Esophagus squamous epithelium (tissue), 5 donors: ENCODE data around the gene GREB1L. TPM values are rescaled to one million over a fixed set of nuclear protein-coding genes. Genes with fewer than 3 reads are reported as not detected.

ENCODE experiments used
- DNase-seq: peaks from one replicate; lab custom pipeline; 2025; lab: John Stamatoyannopoulos, UW
- H3K27ac ChIP-seq, 4 donors: fragments of 200-600 bp; sonication (generic); one replicate each; pipeline ENCODE4 v1.5.1; 2016 to 2019; ENCODE audit warnings: mild to moderate bottlenecking in 1 of 4
- H3K27me3 ChIP-seq, 4 donors: fragments of 200-600 bp; sonication (generic); 1 replicate in 3 of 4; 2 replicates in 1 of 4; pipeline versions ENCODE4 v1.5.1 to v1.6.0; 2017 to 2021; ENCODE audit warnings: antibody characterized with exemption in 1 of 4
- H3K36me3 ChIP-seq, 3 donors: fragments of 200-600 bp; sonication (generic); one replicate each; pipeline ENCODE4 v1.5.1; 2016 to 2019
- H3K4me1 ChIP-seq, 3 donors: fragments of 200-600 bp; sonication (generic); one replicate each; pipeline ENCODE4 v1.5.1; 2017 to 2019
- H3K4me3 ChIP-seq, 4 donors: fragments of 200-600 bp; sonication (generic); 1 replicate in 3 of 4; 2 replicates in 1 of 4; pipeline ENCODE4 v1.5.1; 2016 to 2019; ENCODE audit warnings: mild to moderate bottlenecking in 2 of 4, moderate library complexity in 1 of 4
- H3K9me3 ChIP-seq, 3 donors: fragments of 200-600 bp; sonication (generic); one replicate each; pipeline ENCODE4 v1.5.1; 2016 to 2019
- CTCF ChIP-seq, 6 experiments: fragments of 450-650 bp in 4 of 6; fragments of 200-600 bp in 2 of 6; sonication (generic) in 2 of 6; IDR thresholded peaks; one replicate each; pipeline ENCODE4 v1.5.1; 2016 to 2019; ENCODE audit warnings: antibody characterized with exemption in 6 of 6, mild to moderate bottlenecking in 4 of 6, moderate library complexity in 4 of 6
- POLR2A ChIP-seq, 4 donors: fragments of 450-650 bp; IDR thresholded peaks; one replicate each; pipeline ENCODE4 v1.6.1; 2017; ENCODE audit warnings: antibody characterized with exemption in 4 of 4, mild to moderate bottlenecking in 4 of 4, moderate library complexity in 3 of 4
- WGBS, 2 donors: methylation state at CpG; one replicate each; pipeline ENCODE4 v1.1.5; 2018; 5-methylcytosine and 5-hydroxymethylcytosine counted together
- intact Hi-C: fragments of 100-400 bp; cut with DNase I; formaldehyde crosslinking; loops from one replicate; pipeline ENCODE4 v1.15.0; 2022
- total RNA-seq, 4 donors: library from RNA; depleted of rRNA; stranded (reverse); fragments of >200 nt; gene quantifications; one replicate each; pipeline ENCODE4 v1.1.0, GENCODE V29; 2016
- donor health status: DM: yes; HTN: yes; CAD: no.

Gene GREB1L
- total RNA-seq, 4 donors from 2014 or later: 0.12 to 0.95 (median 0.66) TPM; not detected in 1

- 67 to 69% methylated on average over 3 of the region's 3 CpGs for WGBS, 2 donors
- Histone ChIP-seq H3K27me3 (peaks cover 0 to 60% (median 0%) of the 10 kb centered on the region in 4 donors), H3K36me3 (no peaks in the 10 kb centered on the region), H3K4me3 (no peak overlapping the region), H3K4me1 (no peaks in the 10 kb centered on the region), H3K27ac (no peak overlapping the region), H3K9me3 (no peaks in the 10 kb centered on the region)
- no peak for DNase-seq
- TF ChIP-seq POLR2A (IDR thresholded peaks at IDR 0.05) (no peak), CTCF (IDR thresholded peaks at IDR 0.05) (no peak)
- intact Hi-C loops: no loop called here
Measured at GRCh38 chr18:21393986-21394385, 152.0 kb downstream of the GREB1L start.

- 57 to 73% methylated on average over 2 of the region's 2 CpGs for WGBS, 2 donors
- no peak for TF ChIP-seq POLR2A (IDR thresholded peaks at IDR 0.05)
- no peak for TF ChIP-seq CTCF (IDR thresholded peaks at IDR 0.05)
Measured at GRCh38 chr18:21398121-21398520, 156.1 kb downstream of the GREB1L start.

GRCh38 chr18:21402272-21402671 is 160.2 kb downstream of the GREB1L start:
- H3K4me3 ChIP-seq: no peak overlapping the region
- H3K4me1 ChIP-seq: no peaks in the 10 kb centered on the region
- H3K36me3 ChIP-seq: no peaks in the 10 kb centered on the region
- DNase-seq: no peak
- WGBS, 2 donors: 91 to 100% methylated on average over 1 of the region's 1 CpG
- H3K27me3 ChIP-seq: peaks cover 0 to 56% (median 0%) of the 10 kb centered on the region in 4 donors
- no peak overlapping the region for H3K27ac ChIP-seq
- intact Hi-C loops: no loop called here
- H3K9me3 ChIP-seq: no peaks in the 10 kb centered on the region
- TF ChIP-seq POLR2A (IDR thresholded peaks at IDR 0.05): no peak
- TF ChIP-seq CTCF (IDR thresholded peaks at IDR 0.05): no peak

More at GRCh38 chr18:21398121-21398520, 156.1 kb downstream of the GREB1L start:
- H3K4me3 ChIP-seq: no peak overlapping the region
- no peak overlapping the region for H3K27ac ChIP-seq
- no peaks in the 10 kb centered on the region for H3K9me3 ChIP-seq
- DNase-seq: no peak
- intact Hi-C loops: no loop called here
- no peaks in the 10 kb centered on the region for H3K4me1 ChIP-seq
- H3K27me3 ChIP-seq: peaks cover 0 to 76% (median 0%) of the 10 kb centered on the region in 4 donors
- H3K36me3 ChIP-seq: no peaks in the 10 kb centered on the region

GRCh38 chr18:21404426-21404825 is 162.4 kb downstream of the GREB1L start:
- no peaks in the 10 kb centered on the region for H3K4me1 ChIP-seq
- H3K27ac ChIP-seq: no peak overlapping the region
- TF ChIP-seq CTCF (IDR thresholded peaks at IDR 0.05) (no peak), POLR2A (IDR thresholded peaks at IDR 0.05) (no peak)
- H3K4me3 ChIP-seq: no peak overlapping the region
- no peaks in the 10 kb centered on the region for H3K36me3 ChIP-seq
- no peak for DNase-seq
- H3K9me3 ChIP-seq: no peaks in the 10 kb centered on the region
- 80 to 85% methylated on average over 1 of the region's 1 CpG for WGBS, 2 donors
- intact Hi-C loops: no loop called here
- peaks cover 0 to 37% (median 0%) of the 10 kb centered on the region in 4 donors for H3K27me3 ChIP-seq

GRCh38 chr18:21406116-21406515 is 164.1 kb downstream of the GREB1L start:
- 84 to 86% methylated on average over 3 of the region's 3 CpGs for WGBS, 2 donors
- Histone ChIP-seq H3K36me3 (no peaks in the 10 kb centered on the region), H3K27ac (no peak overlapping the region), H3K4me3 (no peak overlapping the region), H3K27me3 (peaks cover 0 to 21% (median 0%) of the 10 kb centered on the region in 4 donors), H3K4me1 (no peaks in the 10 kb centered on the region), H3K9me3 (no peaks in the 10 kb centered on the region)
- DNase-seq: no peak
- TF ChIP-seq POLR2A (IDR thresholded peaks at IDR 0.05): no peak
- no peak for TF ChIP-seq CTCF (IDR thresholded peaks at IDR 0.05)
- intact Hi-C loops: no loop called here
